Activated T-helper 9 cell treated with anti-CD3 and anti-CD28 coated beads, Interleukin-2, amount 50 U/mL, for 16 hours (primary cell): Measurements from ENCODE around the gene DUOXA1.
"Not testable (repeated sequence)": the region's sequence is repeated elsewhere in the genome, so short reads cannot be mapped to it uniquely, and the experiment has no call there.

ENCODE experiments used
- DNase-seq: peaks from one replicate; pipeline ENCODE4 v3.0.0-alpha.2; 2020; ENCODE audit warnings: low read depth

DUOXA1 gene

DNA sequence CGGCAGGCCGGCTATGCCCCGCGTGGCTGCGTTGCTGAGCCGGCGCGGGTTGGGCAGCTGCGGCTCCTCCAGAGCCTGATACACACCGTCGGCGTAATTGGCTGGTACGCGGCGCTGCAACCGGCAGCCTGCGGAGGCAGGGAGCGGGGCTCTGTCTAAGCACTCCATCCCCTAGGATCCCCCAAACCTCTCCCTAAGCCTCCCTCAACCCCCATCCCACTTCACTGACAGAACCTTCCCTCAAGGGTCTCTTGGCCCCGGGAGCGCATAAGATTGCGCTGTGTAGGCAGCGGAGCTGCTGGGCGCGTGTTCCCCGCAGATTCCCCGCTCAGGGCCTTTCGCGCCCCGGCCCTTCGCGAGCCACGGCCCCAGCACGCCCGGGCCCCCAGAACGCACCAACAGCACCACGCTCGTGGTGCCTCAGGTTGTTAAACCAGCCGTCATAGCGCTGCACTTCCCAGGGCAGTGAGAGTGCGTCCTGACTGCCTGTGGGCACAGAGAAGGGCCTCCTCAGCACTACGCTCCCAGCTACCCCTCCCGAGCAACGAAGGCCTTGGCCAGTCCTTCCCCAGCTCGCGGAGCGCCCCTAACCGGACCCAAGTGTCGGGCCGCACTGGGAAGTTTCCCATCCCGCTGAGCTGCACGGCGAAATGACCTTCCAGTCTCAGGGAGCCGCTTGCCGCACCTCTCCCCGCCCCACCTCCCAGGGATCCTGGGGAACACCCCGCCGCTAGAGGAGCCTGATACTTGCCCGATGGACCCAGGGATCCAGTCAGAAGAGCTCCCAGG lies 16.9 kb downstream of the DUOXA1 start:
- DNase-seq, result no peak

DNA sequence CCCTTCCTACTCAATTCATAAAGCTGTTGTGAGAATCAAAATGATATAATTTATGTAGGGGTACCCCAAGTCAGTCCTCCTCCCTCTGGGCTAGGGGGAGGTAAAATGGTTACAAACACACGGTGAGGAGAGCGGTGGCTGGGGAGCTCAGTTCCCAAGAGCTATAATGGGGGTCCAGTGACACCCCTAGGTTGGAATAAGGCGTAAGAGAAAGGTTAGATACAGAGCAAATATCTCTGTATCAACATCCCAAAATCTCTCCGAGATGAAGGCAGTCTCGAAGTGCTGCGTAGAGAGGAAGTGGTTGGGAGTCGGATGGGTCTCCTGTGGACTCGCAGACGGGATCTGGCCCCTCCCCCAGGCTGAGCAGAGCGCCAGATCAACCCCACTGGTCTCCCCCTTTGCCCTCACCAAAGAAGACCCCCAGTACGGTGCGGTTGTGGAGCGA lies 17.5 kb downstream of the DUOXA1 start:
- no peak for DNase-seq

DNA sequence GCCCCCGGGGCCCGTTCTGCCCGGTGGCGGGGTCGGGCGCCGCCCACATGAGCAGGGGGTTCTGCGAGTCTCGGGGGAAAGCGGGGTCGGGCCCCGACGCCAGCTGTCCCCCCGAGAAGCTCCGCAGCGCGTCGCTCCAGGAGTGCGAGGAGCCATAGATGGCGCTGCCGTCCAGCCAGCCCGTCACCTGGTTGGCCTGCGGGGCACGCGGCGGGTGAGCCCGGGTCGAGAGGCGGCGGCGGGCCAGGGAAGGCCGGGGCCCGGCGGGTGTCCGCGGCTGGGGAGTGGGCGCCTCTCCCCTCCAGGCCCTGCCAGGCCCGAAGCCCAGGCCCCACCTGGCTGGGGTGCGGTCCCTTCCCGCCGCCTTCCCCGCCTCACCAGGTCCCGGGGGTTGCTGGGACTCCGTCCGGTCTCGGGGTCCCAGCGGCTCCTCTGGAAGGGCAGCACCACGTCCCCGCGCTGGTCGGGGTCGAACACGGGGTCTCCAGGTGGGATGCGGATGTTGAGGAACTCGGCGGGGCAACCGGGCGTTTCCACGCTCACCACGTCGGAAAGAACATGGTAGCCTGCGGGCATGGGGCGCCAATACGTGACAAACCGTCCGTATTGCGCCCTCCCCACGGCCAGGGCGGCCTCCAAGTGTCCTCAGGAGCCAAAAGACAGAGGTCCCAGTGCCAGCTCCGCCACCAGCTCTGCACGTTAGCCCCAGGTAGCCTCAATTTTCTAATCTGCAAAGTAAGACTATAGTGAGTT lies 18.1 kb downstream of the DUOXA1 start:
- no peak for DNase-seq

DNA sequence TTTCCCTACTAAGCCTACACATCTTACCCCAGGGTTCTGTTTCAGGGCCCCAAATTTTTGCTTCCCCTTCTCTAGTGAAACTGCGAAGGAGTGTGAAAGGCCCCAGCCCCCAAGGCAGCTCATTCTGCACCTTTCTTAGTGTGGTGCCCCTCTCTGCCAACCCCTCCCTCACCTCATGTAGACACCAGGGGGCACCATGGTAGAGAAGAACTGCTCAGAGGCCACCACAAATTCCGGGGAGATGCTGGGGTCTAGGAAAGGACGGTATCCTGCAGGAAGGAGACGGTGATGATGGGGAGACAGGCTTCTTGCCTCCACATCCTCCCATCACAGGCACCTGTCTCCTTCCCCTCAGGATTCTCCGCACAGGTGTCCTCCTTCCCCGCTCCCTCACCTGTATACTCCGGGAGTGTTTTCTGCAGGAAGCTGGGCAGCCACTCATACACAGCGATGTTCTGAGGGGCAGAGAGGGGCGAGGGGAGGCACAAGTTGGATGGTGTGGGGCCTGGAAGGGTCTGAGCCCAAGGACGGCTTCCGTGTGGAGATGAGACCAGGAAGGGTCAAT lies 19.3 kb downstream of the DUOXA1 start:
- no peak for DNase-seq

DNA sequence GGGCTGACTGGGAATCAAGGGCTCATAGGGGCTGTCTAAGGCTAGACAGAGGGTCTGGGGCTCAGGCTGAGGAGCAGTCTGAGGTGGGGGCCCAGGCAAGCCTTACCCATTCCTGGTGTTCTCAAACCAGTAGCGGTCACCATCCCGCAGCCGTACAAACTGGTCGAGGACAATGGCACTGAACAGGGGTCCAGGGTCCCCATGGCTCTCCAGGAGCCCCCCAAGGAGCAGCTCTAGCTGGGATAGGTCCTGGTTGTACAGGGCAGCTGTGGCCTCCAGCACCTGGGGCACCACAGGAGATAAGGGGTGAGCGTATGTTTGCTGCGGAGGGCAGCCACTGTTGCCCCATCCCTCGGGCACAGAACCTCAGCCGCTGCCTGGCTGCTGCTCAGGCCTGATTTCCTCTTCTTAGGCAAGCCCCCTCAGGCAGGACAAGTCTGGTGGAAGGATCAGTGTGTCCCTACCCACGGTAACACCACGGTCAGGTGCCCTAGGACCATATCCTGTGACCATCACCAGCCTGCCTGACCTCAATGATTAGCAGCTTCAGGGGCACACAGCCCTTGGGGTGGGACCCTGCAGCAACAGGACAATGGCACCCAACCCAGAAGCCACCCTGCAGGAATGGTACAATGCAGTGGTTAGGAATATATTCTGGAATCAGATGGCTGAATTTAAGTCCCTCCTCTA lies 21.6 kb downstream of the DUOXA1 start:
- DNase-seq, result no peak

- DNase-seq, result no peak
These were observed 23.5 kb downstream of the DUOXA1 start for GRCh38 chr15:45106002-45106790.

GRCh38 chr15:45105586-45105985 lies 24.1 kb downstream of the DUOXA1 start:
- no peak for DNase-seq

DNA sequence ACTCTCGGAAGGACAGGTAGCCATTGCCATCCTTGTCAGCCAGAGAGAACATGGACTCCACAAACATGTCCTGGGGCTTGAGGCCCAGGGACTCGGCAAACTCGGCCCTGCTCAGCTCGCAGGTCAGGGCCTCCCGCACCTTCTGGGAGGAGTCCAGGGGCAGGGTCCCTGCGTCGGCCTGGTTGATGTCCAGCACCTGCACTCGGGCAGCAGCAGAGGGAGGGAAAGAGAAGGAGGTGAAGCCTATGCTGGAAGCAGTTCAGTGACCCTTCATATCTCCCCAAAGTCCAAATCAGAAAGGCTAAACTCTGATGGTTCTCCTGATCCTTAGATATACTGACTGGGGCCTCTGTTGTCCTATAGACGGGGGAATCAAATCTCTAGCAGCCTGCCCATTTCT lies 25.5 kb downstream of the DUOXA1 start:
- DNase-seq, result not testable (repeated sequence)

- DNase-seq, result no peak
These were observed 27.5 kb downstream of the DUOXA1 start for GRCh38 chr15:45102226-45102625.

DNA sequence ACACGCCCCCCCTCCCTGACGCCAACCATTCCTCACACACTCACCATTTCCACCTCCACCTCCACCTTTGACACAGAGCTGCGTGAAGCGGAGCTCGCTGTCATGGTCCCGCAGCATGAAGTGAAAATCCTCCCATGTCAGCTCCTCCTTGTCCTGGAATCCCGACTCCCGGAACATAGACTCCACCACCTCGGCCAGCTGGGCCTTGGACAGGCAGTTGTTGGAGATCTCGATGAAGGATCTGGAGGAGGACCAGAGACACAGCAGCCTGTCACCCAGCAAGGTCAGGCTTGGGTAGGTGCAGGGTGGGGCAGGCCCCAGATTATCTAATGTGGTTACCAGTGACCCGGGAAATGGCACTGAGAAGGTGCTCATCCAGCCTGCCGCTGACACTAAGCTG lies 27.9 kb downstream of the DUOXA1 start:
- no peak for DNase-seq

- DNase-seq, result no peak
These were observed 28.6 kb downstream of the DUOXA1 start for GRCh38 chr15:45100884-45101625.

GRCh38 chr15:45099549-45100165 lies 30.0 kb downstream of the DUOXA1 start:
- DNase-seq, result no peak

DNA sequence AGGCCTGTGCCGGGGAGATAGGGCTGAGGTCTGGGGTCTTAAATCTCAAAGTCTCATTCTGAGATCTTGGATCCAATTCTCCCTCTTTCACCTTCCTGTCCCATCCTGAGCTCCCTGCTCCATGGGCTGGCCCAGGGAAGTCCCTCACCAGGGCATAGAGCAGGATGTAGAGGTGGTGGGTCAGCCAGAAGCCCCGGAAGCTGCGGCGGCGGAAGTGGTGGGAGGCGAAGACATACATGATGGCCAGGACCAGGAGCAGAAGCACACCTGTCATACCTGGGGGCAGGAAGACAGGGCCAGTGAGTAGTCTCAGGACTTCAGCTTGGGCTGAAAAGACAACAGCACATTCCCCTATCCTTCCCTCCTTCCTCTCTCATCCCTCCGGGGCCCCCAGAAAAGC lies 32.2 kb downstream of the DUOXA1 start:
- no peak for DNase-seq

DNA sequence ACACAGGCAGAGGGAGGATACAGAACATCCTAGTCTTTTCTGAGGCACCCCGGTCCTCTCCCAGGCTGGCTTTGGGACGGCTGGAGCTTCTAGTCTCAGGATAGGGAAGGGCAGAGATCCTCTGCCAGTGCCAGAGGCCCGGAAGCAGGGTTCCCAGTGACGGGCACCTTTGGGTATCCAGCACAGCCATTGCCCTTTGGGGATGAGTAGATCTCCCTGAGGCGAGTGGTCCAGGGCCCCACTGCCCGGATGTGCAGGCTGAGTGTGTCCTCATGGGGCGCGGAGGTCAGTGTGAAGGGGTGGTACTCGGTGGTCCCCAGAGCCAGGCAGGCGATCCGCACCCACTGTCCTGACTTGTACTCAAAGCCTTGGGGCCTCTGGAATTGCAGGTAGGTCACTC lies 34.0 kb downstream of the DUOXA1 start:
- DNase-seq, result no peak

- no peak for DNase-seq
These were observed 35.3 kb downstream of the DUOXA1 start for GRCh38 chr15:45094358-45094730.

DNA sequence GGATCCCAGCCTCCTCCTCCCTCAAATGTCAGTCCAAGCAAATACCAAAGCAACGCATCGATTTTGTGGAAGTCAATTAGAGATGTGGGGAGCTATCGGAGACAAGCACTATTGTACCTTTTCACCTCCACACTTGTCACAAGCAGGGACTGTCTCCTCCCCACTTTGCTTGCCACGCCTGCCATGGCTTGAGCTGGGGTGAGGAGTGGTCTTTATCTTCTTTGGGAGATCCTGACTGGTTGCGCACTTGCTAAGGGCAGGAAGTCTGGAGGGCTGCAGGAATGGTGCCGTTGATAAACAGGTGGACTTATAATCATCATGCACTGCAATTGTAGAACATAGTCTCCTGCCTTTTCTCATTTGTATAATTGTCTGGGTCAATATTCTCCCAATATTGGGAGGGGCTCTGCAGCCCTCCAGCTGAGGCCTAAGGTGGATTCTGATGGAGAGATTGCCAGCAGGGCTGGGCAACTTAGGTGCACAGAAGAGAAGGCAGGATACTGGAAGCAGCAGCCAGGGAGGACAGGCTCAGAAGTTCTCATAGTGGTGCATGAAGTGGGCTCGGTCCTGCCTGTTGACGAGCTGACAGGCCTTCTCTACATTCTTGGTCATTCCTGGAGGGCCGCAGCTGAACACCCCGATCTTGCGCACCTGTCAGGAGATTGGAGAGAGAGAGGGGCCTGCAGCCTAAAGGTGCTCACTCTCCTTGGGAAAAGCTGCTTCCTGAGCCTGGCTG lies 35.9 kb downstream of the DUOXA1 start:
- no peak for DNase-seq

DNA sequence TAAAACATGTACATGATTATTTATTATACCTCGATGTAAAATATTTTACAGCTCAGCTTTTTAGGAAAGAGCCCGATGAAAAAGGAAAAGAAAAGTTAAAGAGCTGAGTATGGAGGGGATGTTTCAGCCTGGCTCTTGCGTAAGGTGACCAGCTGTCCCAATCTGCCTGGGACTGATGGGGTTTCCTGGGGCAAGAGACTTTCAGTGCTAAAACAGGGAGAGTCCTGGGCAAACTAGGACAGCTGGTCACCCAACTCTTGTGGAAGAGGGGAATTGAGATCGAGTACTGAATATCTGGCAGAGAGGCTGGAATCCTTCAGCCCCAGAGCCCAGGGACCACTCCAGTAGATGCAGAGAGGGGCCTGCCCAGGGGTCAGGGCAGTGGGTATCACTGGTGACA lies 36.7 kb downstream of the DUOXA1 start:
- DNase-seq, result no peak

GRCh38 chr15:45091576-45091975 lies 38.1 kb downstream of the DUOXA1 start:
- no peak for DNase-seq

- no peak for DNase-seq
These were observed 38.5 kb downstream of the DUOXA1 start for GRCh38 chr15:45091161-45091560.
